Measurements from ENCODE around the gene P2RY8. TPM values are rescaled to one million over a fixed set of nuclear protein-coding genes. Genes with fewer than 3 reads are reported as not detected.
"Not testable (repeated sequence)": the region's sequence is repeated elsewhere in the genome, so short reads cannot be mapped to it uniquely, and the experiment has no call there.

The P2RY8 gene
- total RNA-seq, 2 donors from 2014 or later: 1.8 to 3.0 TPM

DNA sequence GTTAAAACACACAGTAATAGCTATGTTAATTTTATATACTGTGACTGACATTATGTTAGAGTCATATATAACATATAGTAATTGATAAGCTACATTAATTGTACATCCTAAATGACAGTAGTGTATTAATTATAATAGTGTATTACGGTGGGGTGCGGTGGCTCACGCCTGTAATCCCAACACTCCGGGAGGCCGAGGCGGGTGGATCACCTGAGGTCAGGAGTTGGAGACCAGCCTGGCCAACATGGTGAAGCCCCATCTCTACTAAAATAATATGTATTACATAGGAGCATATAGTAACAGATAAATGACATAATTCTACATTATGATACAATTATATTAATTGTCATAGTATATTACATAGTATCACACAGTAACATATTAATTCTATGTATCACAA, 96.5 kb downstream of the P2RY8 start:
- DNase-seq (peak; percentile 2), ATAC-seq (no peak)
- intact Hi-C loops (cut with DNase I): loop anchor here in 1 of 2 donors (10.0 kb wide), 1 partner anchor 46 kb away; the partner anchor contains the start of gene SLC25A6

DNA sequence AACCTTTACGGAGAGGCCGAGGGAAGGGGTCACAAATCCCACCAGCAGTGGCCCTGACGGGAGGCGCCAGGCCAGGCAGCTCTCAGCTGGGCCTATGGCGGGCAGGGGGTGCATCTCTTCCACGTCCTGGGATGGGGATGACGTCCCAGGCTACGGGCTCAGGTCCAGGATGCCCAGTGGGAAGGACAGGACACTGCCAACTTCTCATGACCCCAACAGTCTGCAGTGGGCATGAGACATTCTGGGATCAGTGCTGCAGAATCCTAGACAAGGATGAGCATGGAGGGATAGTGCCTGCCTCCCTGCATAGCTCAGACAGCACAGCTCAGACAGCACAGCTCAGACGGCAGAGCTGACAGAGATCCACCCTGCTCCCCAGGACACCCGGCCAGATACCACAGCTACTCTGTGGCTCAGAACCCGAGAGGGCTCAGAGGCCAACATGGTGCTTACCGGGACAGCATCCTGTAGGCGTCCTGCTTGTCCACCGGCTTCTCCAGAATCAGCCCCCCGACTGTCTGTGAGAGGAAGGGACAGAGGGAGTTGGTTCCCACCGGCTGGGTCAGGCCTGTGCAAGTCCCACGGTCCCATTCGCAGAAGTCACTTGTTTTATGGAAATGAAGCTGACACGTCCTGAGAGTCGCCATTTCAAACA, 101.6 kb downstream of the P2RY8 start:
- DNase-seq (peak; percentile 12), ATAC-seq (no peak)
- intact Hi-C loops (cut with DNase I): no loop called here

DNA sequence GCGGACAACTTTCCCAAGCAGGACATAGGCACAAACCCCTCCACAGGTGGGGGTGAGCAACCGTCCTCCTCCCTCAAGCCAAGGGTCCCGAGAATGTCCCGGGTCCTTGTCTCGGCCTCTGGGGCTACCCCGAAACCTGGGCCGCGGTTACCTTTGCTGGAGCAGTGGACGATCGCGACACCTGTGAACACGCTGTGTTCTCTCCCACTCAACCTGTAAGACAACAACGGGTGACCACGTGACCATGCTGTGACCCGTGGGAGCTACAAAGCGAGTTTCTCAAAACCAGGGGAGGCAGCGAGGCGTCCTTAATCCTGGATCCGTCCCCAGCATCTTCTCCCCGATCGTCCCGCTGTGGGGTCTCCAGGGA, 102.1 kb downstream of the P2RY8 start:
- ATAC-seq (no peak), DNase-seq (no peak)
- intact Hi-C loops (cut with DNase I): no loop called here

DNA sequence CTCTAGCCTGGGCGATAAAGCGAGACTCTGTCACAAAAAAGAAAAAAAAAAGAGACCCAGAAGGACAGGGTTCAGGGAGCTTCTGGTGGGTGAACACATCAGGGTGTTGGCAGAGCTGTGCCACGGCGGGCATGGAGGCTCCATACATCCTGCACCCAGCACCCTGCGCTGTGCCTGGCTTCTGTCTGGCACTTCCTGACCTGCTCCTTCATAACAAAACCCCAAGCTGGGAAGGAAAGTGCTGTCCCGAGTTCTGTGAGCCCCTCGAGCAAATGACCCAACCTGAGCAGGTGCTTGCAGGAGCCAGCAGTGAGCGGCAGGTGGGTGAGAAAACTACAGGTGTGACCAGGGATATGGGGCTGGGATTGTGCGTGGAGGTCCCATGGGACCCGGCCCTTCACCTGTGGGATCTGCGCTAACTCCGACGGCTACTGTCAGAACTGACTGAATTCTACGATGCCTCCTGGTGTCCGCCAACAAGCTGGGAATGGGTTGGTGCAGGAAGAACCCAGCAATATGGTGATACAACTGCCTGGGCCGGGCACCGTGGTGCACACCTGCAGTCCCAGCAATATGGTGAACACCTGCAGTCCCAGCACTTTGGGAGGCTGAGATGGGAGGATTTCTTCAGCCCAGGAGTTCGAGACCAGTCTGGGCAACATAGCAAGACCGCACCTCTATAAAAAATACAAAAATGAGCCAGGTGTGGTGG, 103.2 kb downstream of the P2RY8 start:
- intact Hi-C loops (cut with DNase I): no loop called here
- DNase-seq: no peak
- ATAC-seq: no peak

DNA sequence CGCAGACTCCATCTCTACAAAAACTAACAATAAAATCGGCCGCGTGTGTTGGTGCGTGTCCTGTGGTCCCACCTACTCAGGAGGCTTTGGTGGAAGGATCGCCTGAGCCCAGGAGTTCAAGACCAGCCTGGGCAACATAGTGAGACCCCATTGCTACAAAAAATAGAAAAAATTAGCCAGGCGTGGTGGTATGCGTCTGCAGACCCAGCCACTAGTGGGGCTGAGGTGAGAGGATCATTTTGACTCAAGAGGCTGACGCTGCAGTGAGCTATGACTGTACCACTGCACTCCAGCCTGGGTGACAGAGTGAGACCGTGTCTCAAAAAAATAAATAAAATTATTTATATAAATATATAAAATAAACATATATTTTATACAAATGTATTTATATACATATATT, 106.5 kb downstream of the P2RY8 start:
- intact Hi-C loops (cut with DNase I): no loop called here
- ATAC-seq: no peak

DNA sequence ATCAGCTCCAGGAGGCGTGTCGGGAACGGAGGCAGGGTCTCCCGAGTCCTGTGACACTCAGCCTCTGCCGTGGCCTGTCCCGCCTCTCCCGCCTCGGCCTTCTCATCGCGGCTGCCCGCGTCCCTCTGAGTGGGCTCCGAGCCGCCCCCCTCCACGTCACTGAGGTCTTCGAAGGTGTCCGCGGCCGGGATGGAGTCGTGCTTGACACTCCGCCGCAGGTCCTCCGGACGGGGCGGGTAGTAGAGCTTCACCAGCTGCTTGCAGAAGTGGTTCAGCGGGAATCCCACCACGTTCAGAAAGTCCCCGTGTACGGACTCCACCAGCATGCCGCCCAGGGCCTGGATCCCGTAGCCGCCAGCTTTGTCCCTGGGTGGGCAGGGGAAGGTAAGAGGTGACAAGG, 109.2 kb downstream of the P2RY8 start:
- DNase-seq: no peak
- intact Hi-C loops (cut with DNase I): no loop called here
- ATAC-seq: no peak

More for the DNA sequence above, 106.5 kb downstream of the P2RY8 start:
- peak; percentile 5 for DNase-seq

DNA sequence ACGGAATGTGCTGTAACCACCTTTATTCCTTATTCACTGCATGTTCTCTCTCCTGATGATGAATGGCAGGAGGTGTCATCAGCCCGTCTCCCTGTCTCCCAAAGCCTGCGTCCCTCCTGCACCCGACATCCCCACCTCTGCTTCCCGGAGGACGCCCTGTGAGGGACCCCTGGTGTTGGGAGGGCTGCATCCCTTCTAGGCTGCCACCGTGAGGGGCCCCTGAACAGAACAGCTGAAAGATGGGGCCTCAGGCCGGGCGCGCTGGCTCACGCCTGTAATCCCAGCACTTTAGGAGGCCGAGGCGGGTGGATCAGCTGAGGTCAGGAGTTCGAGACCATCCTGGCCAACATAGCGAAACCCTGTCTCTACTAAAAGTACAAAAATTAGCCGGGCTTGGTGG, 110.7 kb downstream of the P2RY8 start:
- DNase-seq; ATAC-seq; intact Hi-C loops (cut with DNase I): not testable (repeated sequence)

DNA sequence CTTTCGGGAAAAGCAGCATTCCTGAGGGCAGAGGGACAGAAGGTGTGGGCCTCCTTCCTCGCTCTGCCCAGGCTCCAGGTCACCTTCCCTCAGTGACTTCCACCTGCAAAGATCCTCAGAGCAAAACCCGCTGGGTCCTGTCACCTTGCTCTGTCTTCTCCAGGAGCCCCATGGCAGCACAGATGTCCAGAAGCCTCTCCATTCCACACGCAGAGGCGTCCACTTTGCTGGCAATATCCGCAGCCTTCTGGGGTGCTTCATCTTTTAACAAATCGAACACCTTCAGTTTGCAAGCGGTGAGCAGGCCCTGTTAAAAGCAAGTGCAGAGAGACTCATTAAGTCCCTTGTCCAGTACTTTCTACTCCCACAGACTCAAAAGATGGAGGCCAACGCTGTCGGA, 111.6 kb downstream of the P2RY8 start:
- intact Hi-C loops (cut with DNase I): no loop called here
- DNase-seq: no peak
- ATAC-seq: no peak

DNA sequence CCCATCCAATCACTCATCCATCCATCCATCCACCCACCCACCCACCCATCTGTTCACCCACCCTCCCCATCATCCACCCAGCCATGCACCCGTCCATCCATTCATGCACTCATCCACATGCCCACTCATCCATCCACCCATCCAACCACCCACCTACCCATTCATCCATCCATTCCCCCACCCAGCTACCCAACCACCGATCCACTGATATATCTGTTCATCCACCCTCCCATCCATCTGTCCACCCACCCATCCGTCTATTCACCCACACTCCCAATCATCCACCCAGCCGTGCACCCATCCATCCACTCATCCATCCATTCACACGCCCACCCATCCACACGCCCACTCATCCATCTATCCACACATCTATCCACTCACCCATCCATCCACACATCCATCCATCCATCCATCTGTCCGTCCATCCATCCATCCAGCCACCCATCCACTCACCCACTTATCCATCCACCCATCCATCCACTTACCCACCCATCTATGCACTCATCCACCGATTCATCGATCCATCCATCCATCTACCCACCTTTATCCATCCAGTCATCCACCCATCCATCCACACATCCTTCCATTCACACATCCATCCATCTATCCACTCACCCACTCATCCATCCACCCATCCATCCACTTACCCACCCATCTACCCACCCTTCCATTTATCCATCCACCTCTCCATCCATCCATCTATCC, 112.7 kb downstream of the P2RY8 start:
- DNase-seq (peak; percentile 6), ATAC-seq (no peak)

DNA sequence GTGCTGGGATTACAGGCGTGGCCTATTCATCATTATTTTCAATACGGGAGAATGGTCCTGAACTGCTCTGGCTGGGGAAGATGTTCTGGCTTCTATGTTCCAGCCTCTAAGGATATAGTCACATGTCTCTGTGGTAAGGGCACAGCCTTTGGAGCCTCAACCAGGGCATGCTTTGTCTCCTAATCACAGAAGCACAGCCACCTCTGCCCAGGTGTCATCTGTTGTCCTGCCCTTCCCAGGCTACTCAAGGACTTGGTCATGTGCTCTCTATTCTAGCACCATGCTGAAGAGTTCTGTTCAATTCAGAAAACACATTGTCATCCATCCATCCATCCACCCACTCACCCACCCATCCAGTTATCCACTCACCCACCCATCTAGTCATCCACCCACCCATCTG, 113.8 kb downstream of the P2RY8 start:
- DNase-seq (no peak), ATAC-seq (no peak)
- intact Hi-C loops (cut with DNase I): no loop called here

More for the DNA sequence above, 112.7 kb downstream of the P2RY8 start:
- intact Hi-C loops (cut with DNase I): no loop called here

DNA sequence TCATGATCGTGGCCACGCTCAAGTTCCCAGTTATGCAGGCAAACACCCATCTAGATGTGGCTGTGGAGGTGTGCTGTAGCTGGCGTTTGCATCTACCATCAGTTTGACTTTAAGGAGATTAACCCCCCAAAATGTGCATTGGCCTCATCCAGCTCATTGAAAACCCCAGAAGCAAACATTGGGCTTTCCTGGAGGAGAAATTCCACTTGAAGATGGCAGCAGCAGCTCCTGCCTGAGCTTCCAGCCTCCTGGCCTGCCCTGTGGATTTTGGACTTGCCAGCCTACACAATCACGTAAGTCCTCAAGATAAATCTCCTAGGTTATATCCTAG, 114.9 kb downstream of the P2RY8 start:
- intact Hi-C loops (cut with DNase I): no loop called here
- ATAC-seq (no peak), DNase-seq (no peak)

DNA sequence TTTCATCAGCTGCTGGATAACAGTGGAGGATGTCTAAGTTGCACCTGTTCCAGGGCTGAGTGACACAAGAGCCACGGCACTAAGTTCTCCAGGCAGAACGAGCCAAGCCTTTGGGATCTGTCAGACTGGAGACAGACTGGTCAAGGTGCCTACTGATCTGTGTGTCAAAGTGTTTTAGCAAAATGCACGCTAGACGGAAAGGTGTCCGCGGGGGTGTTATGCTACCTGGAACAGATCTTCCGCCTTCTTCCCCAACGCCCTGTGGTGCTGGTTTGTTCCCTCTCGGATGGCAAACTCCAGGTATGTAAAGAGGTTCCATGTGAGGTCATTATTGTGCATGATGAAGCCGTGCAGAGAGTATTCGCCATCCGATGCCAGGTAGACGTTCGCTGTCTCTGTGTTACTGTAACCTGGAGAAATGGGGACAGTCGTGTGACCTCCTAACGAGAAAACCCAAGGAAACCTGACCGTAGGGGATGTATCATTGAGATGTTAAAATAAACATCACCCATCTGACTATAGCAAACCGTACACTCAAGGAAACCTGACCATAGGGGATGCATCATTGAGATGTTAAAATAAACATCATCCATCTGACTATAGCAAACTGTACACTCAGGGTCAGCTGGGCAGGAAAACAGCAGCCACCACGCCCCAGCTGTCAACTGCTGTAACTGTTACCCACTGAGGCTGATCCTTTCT, 115.4 kb downstream of the P2RY8 start:
- intact Hi-C loops (cut with DNase I): no loop called here
- ATAC-seq: no peak
- peak; percentile 15 for DNase-seq

DNA sequence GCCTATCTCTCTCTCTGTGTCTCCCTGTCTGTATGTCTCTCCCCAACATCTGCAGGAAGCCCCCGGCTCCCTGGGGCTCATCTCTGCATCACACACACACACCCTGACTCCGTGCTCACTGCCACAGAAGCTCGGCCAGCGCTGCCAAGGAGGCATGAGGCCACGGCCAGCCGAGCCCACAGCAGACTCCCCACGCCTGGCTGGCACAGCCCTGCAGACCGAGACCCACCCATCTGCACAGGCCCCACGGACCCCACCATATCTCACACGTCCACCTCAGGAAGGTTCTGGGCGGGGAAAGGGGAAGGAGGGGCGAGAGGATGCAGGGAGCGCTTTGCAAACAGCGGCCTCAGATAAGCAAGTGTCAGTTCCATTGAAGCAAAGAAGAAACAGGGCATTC, 116.6 kb downstream of the P2RY8 start:
- DNase-seq (no peak), ATAC-seq (peak in 1 of 2 donors; percentile 4)
- intact Hi-C loops (cut with DNase I): no loop called here

DNA sequence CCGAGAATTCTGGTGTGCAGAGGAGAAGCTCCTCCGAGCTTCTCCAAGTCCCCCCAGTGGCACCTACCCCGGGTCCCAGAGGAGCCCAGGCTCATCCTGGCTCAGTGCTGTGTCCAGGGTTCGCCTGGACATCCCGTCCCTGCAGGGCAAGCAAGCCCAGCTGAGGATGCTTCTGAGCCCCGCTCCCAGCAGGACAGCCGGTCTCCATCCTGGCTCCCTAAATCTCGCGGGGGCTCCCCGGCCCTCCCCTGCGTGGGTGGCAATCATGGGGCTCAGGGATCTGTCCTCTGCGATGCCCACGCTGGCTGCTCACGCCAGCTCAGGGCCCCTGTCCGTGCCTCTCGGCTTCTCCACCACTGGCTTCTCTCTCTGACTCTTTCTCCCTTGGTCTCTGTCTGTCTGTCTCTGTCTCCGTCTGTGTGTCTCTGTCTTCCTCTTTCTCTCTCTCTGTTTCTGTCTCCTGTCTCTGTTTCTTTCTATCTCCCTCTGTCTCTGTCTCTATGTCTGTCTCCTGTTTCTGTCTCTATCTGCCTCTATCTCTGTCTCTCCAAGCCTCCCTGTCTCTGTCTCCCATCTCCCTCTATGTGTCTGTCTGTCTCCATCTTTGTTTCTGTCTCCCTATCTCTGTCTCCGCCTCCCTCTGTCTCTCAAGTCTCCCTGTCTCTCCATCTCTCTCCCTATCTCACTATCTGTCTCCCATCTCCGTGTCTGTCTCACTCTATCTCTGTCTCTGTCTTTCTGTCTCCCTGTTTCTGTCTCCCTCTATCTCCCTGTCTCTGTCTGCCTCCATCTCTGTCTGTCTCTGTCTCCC, 117.2 kb downstream of the P2RY8 start:
- no peak for DNase-seq
- peak in 1 of 2 donors; percentile 9 for ATAC-seq
- intact Hi-C loops (cut with DNase I): no loop called here

DNA sequence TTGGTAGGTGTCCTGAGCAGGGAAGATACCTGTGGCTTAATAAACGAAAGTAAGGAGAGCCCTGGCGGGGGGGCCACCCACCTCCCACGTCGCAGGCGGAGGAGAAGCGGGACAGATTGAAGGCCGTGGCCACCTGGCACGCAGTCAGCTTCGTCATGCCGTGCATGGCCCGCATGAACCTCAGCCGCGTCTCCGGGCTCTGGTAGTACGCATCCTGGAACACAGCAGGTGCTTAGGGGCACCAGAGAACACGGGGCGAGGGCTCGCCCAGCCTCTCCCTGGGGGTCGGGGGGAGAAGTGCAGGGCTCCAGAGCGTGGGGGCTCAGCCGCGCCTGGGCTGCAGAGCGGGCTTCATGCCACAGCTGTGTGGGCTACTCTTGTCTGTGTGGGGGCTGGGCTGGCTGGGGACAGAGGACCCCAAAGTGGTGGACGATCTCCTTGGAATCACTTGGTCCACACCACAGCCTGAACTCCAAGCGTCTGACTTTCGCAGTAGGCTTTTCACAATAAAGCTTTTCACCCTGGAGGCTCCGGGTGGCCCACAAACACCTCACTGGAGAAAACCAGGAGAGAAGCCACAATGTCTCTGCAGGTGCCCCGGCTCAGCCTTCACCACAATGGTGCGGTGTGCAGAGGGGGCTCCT, 118.0 kb downstream of the P2RY8 start:
- ATAC-seq: no peak
- DNase-seq: no peak
- intact Hi-C loops (cut with DNase I): no loop called here

DNA sequence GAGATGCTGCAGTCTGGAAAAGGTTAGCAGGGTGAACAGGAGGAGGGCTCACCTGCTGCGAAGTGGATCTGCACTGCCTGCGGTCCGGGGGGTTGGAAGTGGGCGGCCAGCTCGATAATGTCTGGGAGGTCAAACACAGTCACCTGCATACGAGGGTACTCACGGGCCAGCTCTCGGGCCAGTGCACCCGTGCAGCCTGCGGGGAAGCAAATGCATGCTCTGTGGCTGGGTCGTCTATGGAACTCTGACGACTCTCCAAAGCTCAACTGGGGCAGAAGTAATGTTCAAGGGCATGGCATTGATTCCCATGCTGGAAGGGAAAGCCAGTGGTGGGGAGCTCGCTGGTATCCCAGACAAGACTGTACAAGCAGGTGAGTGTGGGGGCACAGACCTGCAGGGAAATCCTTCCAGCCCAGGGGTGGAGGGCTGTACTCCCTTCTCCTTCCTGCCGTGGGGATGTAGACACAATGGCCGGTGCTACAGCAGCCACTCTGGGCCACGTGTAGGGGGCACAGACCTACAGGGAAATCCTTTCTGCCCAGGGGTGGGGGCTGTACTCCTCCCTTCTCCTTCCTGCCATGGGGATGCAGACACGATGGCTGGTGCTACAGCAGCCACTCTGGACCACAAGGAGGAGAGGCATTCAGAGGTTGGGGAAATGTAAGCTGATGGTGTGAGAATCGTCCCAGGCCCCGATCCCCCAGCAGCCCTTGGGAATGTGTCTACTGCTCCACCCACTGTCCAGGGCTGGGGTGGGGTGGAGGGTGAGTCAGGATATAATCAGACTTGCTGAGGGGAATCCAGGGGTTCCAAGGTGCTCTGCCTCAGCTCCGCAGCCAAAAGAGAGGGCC, 118.8 kb downstream of the P2RY8 start:
- intact Hi-C loops (cut with DNase I): no loop called here
- ATAC-seq (peak in 1 of 2 donors; percentile 1), DNase-seq (peak; percentile 14)

DNA sequence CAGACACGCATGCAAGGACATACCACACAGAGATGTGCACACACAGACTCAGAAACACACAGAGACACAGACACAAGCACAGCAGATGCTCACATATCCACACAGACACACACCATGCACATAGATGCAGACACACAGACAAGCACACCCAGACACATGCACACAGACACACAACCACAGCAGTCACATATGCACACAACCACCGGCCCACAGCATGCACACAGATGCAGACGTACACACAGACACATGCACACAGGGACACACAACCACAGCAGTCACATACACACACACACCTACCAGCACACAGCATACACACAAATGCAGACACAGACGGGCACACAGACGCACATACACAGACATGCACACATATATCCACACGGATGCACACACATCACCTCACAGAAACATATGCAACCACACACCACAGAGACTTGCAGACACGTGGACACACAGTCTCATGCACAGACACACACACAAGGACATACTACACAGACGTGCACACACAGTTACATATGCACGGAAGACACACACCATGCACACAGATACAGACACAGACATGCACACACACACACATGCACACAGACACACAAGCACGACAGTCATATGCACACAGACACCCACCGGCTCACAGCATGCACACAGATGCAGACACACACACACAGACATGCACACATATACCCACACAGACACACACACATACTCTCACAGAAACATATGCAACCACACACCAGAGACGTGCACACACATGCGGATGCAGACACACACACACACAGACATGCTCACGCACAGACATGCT, 119.8 kb downstream of the P2RY8 start:
- DNase-seq (no peak), ATAC-seq (no peak)
- intact Hi-C loops (cut with DNase I): no loop called here

All from left cardiac atrium (tissue), 4 donors.